Measurements from ENCODE around the gene UTP25.
A peak's percentile ranks its signal among the peaks of the same experiment; 100 is the strongest.

UTP25 gene

DNA sequence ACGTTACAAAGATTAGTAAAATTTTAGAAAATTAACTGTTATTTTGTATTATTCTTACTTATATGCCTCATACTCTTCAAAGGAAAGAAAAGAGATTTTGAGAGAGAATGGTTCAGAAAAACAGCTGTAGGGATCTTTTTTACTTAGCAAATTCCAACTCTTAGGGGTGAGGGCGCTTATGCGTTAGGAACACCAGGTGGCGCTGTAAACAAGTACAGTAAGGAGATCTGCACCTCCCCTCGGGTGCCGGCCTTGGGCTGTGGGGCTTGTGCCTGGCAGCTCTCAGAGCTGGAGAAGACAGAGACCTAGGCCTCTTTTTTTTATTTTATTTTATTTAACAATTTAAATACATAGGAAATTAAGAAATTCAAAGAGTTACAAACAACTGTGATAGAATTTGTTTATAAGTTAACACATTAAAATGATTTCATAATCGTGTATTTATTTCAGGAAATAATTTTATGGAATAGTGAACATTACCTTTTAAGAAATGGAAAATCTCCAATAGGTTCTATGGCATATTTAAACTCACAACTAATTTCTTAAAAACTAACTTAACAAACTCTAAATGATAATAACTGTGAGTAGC is 32.6 kb downstream of the UTP25 start:
- peak; percentile 93 for DNase-seq (ENCODE audit: low read depth)
- no peak overlapping the region for H3K4me3 ChIP-seq (replicated peaks; ENCODE audit: low read depth, low read length)
- peak; percentile 88 for TF ChIP-seq CTCF (IDR thresholded peaks at IDR 0.05; ENCODE audit: low read length, missing control alignments)

DNA sequence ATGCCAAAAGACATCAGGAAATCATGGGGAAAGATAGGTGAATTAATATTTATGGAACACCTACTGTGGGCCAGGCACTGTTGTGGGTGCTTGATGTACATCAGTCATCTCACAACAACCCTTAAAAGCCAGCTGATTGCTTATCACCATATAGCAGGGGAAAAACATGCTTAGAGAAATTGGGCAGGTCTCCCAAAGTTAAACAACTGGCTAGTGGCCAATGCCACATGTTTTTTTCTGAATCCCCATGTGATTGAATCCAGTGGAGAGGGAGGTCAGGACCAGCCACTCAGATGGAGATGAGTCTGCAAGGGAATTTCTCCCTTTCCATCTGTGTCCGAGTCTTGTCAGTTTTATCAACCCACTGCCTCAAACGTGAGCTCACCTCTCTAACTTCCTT is 33.5 kb downstream of the UTP25 start:
- no peak for TF ChIP-seq CTCF (IDR thresholded peaks at IDR 0.05; ENCODE audit: low read length, missing control alignments)
- no peak for DNase-seq (ENCODE audit: low read depth)
- H3K4me3 ChIP-seq (replicated peaks; ENCODE audit: low read depth, low read length), result no peak overlapping the region

DNA sequence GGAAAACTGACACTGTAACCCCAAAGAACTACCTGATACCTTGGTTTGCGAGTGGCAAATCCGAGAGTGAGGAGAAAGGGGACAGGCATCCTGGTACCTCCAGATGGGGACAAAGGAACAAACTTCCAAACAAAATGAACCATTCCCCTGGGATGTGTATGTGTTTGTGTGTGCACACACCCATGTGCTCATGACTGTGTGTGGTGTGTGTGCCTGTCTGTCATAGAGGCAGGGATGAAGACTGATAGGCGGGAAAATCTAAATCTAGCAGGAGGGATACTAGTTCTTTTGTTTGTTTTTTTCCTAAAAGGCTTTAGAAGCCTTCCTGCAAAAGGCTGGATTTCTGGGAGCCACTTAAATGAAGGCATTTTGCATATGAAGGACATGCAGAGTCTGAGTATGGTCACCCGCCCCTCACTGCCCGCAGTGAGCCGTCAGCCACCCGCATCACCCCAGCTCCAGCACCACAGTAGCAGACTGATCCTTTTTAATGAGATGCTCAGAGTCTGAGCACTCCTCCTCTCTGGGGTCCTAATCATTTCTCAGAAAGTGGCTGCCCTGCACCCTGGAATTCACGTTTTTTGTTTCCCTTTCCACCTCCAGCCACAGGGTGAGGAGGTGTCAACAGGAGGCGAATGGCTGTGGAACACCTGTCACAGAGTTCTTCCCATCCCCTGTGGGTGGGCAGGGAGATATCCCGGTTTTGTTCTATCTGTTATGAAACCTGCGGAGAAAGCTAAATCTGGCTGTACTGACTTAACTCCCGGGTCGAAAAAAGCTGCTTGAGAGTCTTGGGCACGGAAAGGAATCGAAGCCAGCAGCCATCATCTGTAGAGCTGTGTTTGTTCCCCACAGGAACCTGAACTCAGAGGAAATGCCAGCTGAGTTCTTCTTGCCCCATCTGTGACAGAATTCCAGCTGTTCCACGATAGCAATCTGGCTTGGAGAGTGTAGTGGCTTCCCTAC is 34.9 kb downstream of the UTP25 start:
- TF ChIP-seq CTCF (IDR thresholded peaks at IDR 0.05; ENCODE audit: low read length, missing control alignments), result no peak
- H3K4me3 ChIP-seq (replicated peaks; ENCODE audit: low read depth, low read length), result no peak overlapping the region
- no peak for DNase-seq (ENCODE audit: low read depth)

DNA sequence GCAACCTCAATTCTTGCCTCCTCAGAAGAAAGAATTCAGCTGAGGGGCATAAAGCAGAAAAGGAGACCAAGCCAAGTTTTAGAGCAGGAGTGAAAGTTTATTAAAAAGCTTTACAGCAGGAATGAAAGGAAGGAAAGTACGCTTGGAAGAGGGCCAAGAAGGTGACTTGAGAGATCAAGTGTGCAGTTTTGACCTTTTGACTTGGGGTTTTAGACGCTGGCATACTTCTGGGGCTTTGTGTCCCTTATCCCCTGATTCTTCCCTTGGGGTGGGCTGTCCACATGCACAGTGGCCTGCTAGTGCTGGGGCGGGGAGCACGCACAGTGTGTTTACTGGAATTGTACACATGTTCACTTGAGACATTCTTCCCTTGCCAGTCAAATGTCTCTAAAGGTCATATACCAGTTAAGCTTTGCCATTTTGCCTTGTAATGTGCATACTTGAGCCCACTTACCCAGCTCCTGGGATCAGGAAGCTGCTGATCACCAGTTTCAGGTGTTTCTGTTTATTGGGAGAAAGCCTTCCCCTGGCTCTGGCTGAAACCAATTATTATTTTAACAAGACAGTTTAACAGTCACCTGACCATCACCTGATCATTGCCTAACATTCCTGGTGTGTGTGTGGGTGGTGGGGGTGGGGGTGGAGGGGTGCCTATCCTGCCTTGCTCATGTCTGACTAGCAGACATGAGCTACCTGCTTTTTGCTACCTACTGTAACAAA is 36.2 kb downstream of the UTP25 start:
- no peak for TF ChIP-seq CTCF (IDR thresholded peaks at IDR 0.05; ENCODE audit: low read length, missing control alignments)
- H3K4me3 ChIP-seq (replicated peaks; ENCODE audit: low read depth, low read length), result no peak overlapping the region
- DNase-seq (ENCODE audit: low read depth), result no peak

DNA sequence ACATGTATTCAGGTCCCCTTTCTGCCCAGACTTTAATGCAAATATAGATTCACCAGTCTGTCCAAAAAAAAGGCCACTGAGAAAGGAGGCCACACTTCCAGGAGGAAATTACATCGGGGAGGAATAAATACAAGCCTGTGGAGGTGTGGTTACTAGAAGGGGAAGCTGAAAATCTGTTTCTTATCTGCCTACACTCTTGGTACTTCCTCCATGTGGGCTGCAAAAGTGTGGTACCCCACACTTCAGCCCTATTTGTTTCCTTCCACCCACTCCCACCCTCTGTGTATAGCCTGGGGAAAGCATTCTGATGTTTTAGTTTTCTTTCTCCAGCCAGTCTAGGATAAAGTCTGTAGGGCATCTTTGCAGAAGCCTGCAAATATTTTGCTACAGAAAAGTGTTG is 38.4 kb downstream of the UTP25 start:
- H3K4me3 ChIP-seq (replicated peaks; ENCODE audit: low read depth, low read length), result no peak overlapping the region
- no peak for DNase-seq (ENCODE audit: low read depth)
- TF ChIP-seq CTCF (IDR thresholded peaks at IDR 0.05; ENCODE audit: low read length, missing control alignments), result no peak

DNA sequence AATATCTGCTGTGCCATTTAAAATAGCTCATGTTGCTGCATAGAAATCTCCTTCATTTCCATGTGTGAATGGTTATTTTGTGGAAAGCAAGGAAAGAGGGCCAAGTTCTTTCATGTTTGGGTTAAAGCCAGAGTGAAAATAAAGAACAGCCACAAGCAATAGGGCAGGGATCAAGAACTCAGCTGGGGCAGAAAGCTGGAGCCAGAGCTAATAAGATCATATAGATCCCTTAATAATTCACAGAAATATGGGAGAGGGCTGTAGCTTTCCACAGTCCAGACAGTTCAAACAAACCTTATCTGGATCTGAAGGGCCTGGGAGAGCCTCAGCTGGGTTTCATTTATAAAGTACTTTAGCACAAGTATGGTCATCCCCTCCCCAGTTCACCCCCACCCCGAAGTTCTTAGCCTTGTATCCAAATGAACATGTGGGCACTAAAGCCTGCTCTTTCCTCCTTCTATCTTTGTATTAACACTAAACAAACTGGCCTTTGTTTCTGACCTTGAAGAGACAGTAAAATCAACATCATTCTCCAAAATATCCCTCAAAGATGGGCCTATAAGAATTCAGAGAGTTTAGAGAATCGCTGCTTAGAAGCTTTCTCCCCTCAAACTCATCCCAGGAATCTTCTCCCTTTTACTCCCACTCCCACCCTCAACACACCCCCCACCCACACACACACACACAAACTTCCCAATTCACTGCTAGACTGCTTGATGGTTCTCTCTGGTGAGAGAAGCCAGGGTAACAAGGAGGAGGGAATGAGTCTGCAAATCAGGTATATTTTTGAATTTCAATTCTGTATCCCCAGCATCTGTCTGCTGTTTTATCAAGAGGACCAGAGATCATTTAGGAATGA is 41.7 kb downstream of the UTP25 start:
- H3K4me3 ChIP-seq (replicated peaks; ENCODE audit: low read depth, low read length), result no peak overlapping the region
- TF ChIP-seq CTCF (IDR thresholded peaks at IDR 0.05; ENCODE audit: low read length, missing control alignments), result no peak
- no peak for DNase-seq (ENCODE audit: low read depth)
